Measurements from ENCODE around the gene SCLY.

SCLY gene

GRCh38 chr2:238097201-238097987, 36.6 kb downstream of the SCLY start:
- DNase-seq (ENCODE audit: low read depth), result no peak
- TF ChIP-seq CTCF (conservative IDR thresholded peaks at IDR 0.05; ENCODE audit: low read length), result no peak
- H3K4me3 ChIP-seq (ENCODE audit: low read length), result no peak overlapping the region

GRCh38 chr2:238097988-238098871, 37.4 kb downstream of the SCLY start:
- H3K4me3 ChIP-seq (ENCODE audit: low read length), result no peak overlapping the region
- DNase-seq (ENCODE audit: low read depth), result peak; percentile 38
- no peak for TF ChIP-seq CTCF (conservative IDR thresholded peaks at IDR 0.05; ENCODE audit: low read length)

- DNase-seq (ENCODE audit: low read depth), result no peak
- TF ChIP-seq CTCF (conservative IDR thresholded peaks at IDR 0.05; ENCODE audit: low read length), result no peak
- H3K4me3 ChIP-seq (ENCODE audit: low read length), result no peak overlapping the region
Observed at GRCh38 chr2:238098901-238099713, 38.3 kb downstream of the SCLY start.

DNA sequence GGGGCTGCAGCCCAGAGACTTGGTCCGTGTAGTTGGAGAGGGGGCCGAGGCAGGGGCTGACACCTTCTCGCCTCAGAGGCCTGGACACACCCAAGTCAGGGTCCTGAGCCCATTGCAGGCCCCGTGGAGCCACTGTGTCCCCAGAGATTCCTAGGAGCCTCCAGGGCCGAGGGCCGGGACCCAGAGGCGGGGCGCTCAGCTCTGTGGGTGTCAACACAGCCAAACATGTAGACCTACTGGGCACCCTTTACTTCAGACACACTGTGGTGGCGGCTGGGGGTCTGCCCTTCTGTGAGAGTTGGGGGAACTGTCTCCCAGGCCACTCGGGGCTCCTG, 38.9 kb downstream of the SCLY start:
- no peak overlapping the region for H3K4me3 ChIP-seq (ENCODE audit: low read length)
- TF ChIP-seq CTCF (conservative IDR thresholded peaks at IDR 0.05; ENCODE audit: low read length), result no peak
- DNase-seq (ENCODE audit: low read depth), result no peak

- TF ChIP-seq CTCF (conservative IDR thresholded peaks at IDR 0.05; ENCODE audit: low read length), result no peak
- DNase-seq (ENCODE audit: low read depth), result no peak
- H3K4me3 ChIP-seq (ENCODE audit: low read length), result no peak within 1 kb of the TSS
Observed at GRCh38 chr2:238100049-238100820, 39.4 kb downstream of the SCLY start, which contains the start of gene ESPNL. TSS of gene ESPNL (plus strand) at chr2:238100340. CDS start at chr2:238100420, 80 bp downstream.
